Heart right ventricle (tissue), 16 donors: Measurements from ENCODE around the gene IMMP2L. TPM values are rescaled to one million over a fixed set of nuclear protein-coding genes. Genes with fewer than 3 reads are reported as not detected.

Source experiments
- ATAC-seq, 8 donors: fragments of 200-7000 bp; cut with Tn5 transposase; one replicate each; pipeline ENCODE4 v1.9.1; 2020; ENCODE audit warnings: mild to moderate bottlenecking in 8 of 8, moderate library complexity in 8 of 8, moderate number of reproducible peaks in 1 of 8
- DNase-seq, 2 donors: peaks; one replicate each; pipeline ENCODE4 v3.0.0-alpha.2; 2020
- H3K27ac ChIP-seq, 10 donors: fragments of 200-600 bp; sonication (generic) in 2 of 10; one replicate each; pipeline versions ENCODE4 v1.5.0 to v1.8.0; 2020 to 2022; ENCODE audit warnings: mild to moderate bottlenecking in 3 of 10
- H3K27me3 ChIP-seq, 7 donors: fragments of 200-600 bp; one replicate each; pipeline ENCODE4 v1.8.0; 2021 to 2022; ENCODE audit warnings: mild to moderate bottlenecking in 2 of 7
- H3K36me3 ChIP-seq, 9 donors: fragments of 200-600 bp; sonication (generic) in 1 of 9; one replicate each; pipeline versions ENCODE4 v1.5.0 to v1.8.0; 2020 to 2022; ENCODE audit warnings: mild to moderate bottlenecking in 2 of 9
- H3K4me1 ChIP-seq, 9 donors: fragments of 200-600 bp; sonication (generic) in 1 of 9; one replicate each; pipeline versions ENCODE4 v1.5.0 to v1.8.0; 2020 to 2022; ENCODE audit warnings: mild to moderate bottlenecking in 4 of 9
- H3K4me3 ChIP-seq, 10 donors: fragments of 200-600 bp; sonication (generic) in 2 of 10; one replicate each; pipeline versions ENCODE4 v1.5.0 to v1.8.0; 2020 to 2022; ENCODE audit warnings: mild to moderate bottlenecking in 7 of 10, moderate library complexity in 2 of 10
- H3K9me3 ChIP-seq, 11 donors: fragments of 200-600 bp in 10 of 11; sonication (generic) in 2 of 11; one replicate each; pipeline versions ENCODE4 v1.5.0 to v1.8.0; 2013 to 2022; ENCODE audit warnings: mild to moderate bottlenecking in 2 of 11, control low read depth in 1 of 11, moderate library complexity in 1 of 11
- WGBS, 2 donors: extraction: QIAGEN DNeasy Blood & Tissue Kit; methylation state at CpG; one replicate each; pipeline ENCODE4 v1.1.7; 2013; ENCODE audit warnings: inconsistent platforms in 1 of 2; 5-methylcytosine and 5-hydroxymethylcytosine counted together
- intact Hi-C, 10 donors: fragments of 100-400 bp; cut with DNase I; formaldehyde crosslinking; loops; one replicate each; pipeline versions ENCODE4 v1.11.1 to v1.14.2; 2022
- polyA plus RNA-seq, 2 donors: library from polyadenylated mRNA; stranded (reverse); fragments of 200-250 nt; gene quantifications; one replicate each; pipeline ENCODE4 v1.2.3, GENCODE V29; 2013
- total RNA-seq, 10 donors: library from RNA; stranded (reverse); fragmentation: NEBNext Ultra II Directional in 3 of 10; extraction: Animal tissue kit (Norgen Biotek cat#: 25700) in 3 of 10; gene quantifications; one replicate each; pipeline versions ENCODE4 v1.2.1 to v1.2.4, GENCODE V29; 2021 to 2023
- TF ChIP-seq, protein P1 (sequence below), 9 donors: fragments of 200-600 bp; sonication (generic) in 2 of 9; IDR thresholded peaks; one replicate each; pipeline versions ENCODE4 v1.5.0 to v1.8.0; 2021 to 2022; ENCODE audit warnings: antibody characterized with exemption in 9 of 9, mild to moderate bottlenecking in 5 of 9, moderate library complexity in 1 of 9
- donor health status: Arrhythmogenic right ventricular cardiomyopathy.
- donor health status: ischemic (EF 13 %, LVEDD 7.1; RV severe dilation, severe dysfunction).
- donor health status: healthy with polysubstance abuse.
- donor health status: DM: no; HTN: yes; CAD: no.
- donor health status: DM: no; HTN: no; CAD: no.
- donor health status: ischemic (EF 25% LVEDD 6.9; RV normal size, moderate dysfunction).
- donor health status: ischemic (EF 25% LVEDD 5.7; RV mildly dilated, moderate dysfunction).
- donor health status: healthy.
- donor health status: DM: yes; HTN: yes; CAD: no.
- donor health status: Ischemic cardiomyopathy.
- donor health status: ischemic (EF 35%, LVEDD 5.7; RV mildly dilated, moderate dysfunction).
- donor health status: nonischemic (EF 11% LVEDD 7.7; RV severe dilation, severe dysfunction).
- donor health status: DM: yes; HTN: yes; CAD: no.
- donor health status: PGD.
- donor health status: ischemic (EF 29% LVEDD 5.4; RV normal size, mild dysfunction).
- donor health status: nonischemic (EF 23%, LVEDD 6.1; RV moderate dilation, normal function).

IMMP2L gene
- total and polyA plus RNA-seq, 12 donors, result 4.3 to 20.8 (median 17.3) TPM

DNA sequence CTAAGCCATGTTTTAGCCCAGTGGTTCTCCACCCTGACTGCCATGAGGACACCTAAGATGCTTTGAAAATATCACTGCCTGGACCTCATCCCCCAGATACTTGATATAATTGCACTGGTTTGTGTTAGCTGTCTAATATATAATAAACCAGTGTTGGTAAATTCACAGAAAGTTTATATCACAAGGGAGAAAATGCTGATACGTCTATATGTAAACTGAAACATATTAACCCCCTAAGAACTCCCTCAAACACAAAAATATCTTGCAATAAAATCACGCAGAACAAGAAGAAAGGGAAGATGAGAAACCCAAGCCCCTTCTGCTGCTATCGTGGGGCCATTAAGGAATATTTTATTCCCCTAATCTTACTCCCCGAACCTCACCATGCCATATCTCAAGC, 8.2 kb downstream of the IMMP2L start:
- Histone ChIP-seq H3K4me1 (no peaks in the 10 kb centered on the region), H3K36me3 (peaks cover 0 to 70% (median 6%) of the 10 kb centered on the region in 9 donors), H3K27ac (no peak overlapping the region), H3K9me3 (no peaks in the 10 kb centered on the region), H3K27me3 (no peaks in the 10 kb centered on the region), H3K4me3 (no peak overlapping the region)
- ATAC-seq (no peak), DNase-seq (no peak)
- WGBS, 2 donors, result 44 to 70% methylated on average over 4 of the region's 4 CpGs
- intact Hi-C loops, result no loop called here
- TF ChIP-seq, protein P1, sequence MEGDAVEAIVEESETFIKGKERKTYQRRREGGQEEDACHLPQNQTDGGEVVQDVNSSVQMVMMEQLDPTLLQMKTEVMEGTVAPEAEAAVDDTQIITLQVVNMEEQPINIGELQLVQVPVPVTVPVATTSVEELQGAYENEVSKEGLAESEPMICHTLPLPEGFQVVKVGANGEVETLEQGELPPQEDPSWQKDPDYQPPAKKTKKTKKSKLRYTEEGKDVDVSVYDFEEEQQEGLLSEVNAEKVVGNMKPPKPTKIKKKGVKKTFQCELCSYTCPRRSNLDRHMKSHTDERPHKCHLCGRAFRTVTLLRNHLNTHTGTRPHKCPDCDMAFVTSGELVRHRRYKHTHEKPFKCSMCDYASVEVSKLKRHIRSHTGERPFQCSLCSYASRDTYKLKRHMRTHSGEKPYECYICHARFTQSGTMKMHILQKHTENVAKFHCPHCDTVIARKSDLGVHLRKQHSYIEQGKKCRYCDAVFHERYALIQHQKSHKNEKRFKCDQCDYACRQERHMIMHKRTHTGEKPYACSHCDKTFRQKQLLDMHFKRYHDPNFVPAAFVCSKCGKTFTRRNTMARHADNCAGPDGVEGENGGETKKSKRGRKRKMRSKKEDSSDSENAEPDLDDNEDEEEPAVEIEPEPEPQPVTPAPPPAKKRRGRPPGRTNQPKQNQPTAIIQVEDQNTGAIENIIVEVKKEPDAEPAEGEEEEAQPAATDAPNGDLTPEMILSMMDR (IDR thresholded peaks at IDR 0.05), result no peak

DNA sequence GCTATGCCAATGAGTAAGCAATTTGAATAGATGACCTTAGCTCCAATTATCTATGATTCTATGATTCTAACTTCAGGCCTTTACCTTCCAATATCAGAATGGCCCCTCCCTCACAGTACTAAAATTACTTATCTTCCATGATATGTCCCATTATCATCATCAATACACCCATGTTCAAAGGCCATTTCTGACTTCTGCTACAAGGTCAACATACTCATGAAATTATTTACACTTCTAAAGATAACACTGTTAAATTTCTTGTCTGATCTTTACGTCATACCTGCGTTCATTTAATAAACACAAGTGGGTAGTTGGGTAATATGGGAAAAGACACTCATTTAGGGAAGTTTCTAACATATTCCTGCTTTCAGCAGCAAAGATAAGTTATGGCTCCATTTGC, 21.2 kb downstream of the IMMP2L start:
- no peak overlapping the region for H3K4me3 ChIP-seq
- H3K27ac ChIP-seq, result no peak overlapping the region
- H3K36me3 ChIP-seq, result no peaks in the 10 kb centered on the region
- no peak for ATAC-seq
- no peaks in the 10 kb centered on the region for H3K9me3 ChIP-seq
- H3K4me1 ChIP-seq, result peaks cover 0 to 3% (median 0%) of the 10 kb centered on the region in 9 donors
- DNase-seq, result no peak
- TF ChIP-seq, protein P1 (IDR thresholded peaks at IDR 0.05), result no peak
- H3K27me3 ChIP-seq, result no peaks in the 10 kb centered on the region
- 92 to 96% methylated on average over 2 of the region's 2 CpGs for WGBS, 2 donors
- intact Hi-C loops, result no loop called here

DNA sequence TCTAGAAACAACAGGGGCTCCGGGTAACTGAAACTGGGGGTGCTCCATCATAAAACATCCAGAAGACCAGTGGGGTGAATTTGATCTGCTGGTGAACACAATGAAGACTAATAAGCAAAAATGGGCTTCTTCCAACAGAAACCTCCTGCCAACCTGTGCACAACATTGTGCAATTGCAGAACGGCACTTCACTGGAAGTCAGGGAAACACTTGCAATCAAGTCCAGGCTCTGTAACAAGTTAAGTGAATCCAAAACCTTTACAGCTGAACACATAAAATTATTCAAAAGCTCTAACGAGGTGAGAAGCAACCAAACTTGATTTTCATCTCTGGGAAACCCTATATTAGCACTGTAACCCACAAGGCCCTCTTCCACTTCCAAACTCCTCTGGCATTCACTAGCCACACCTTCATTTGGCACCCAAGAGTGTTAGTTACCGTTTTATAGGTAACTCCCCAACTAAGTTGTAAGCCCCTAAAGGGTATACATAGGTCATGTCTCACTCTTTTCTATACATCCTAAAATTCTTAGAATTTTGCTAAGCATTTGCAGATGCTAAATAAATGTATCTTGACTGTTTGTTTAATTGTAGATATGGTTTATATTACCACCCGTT, 22.0 kb downstream of the IMMP2L start:
- Histone ChIP-seq H3K4me3 (no peak overlapping the region), H3K36me3 (no peaks in the 10 kb centered on the region), H3K9me3 (no peaks in the 10 kb centered on the region), H3K4me1 (peaks cover 0 to 5% (median 0%) of the 10 kb centered on the region in 9 donors), H3K27ac (no peak overlapping the region), H3K27me3 (no peaks in the 10 kb centered on the region)
- no peak for ATAC-seq
- WGBS, 2 donors, result 86 to 88% methylated on average over 5 of the region's 5 CpGs
- intact Hi-C loops, result no loop called here
- TF ChIP-seq, protein P1 (IDR thresholded peaks at IDR 0.05), result no peak
- no peak for DNase-seq

DNA sequence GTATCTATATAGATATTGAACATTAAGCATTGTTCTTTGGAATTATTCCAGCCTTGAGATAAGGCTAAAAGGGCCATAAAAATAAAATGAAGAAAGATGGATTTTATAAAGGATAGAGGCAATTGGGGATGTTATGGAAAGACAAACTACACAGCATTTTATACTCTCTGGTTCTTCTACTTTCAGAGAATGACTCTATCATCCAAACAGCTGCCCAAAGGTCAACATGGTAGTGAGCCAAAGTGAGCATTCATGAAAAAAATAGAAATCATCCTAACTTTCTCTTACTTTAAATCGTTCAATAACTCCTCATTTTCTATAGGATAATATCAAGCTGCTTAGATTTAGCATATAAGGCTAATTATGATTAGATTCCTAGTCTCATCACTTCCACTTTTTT, 25.2 kb downstream of the IMMP2L start:
- WGBS, 2 donors, result 75 to 79% methylated on average over 1 of the region's 1 CpG
- Histone ChIP-seq H3K4me1 (peaks cover 5 to 17% (median 12%) of the 10 kb centered on the region in 9 donors), H3K27me3 (no peaks in the 10 kb centered on the region), H3K36me3 (no peaks in the 10 kb centered on the region), H3K4me3 (no peak overlapping the region), H3K9me3 (no peaks in the 10 kb centered on the region), H3K27ac (no peak overlapping the region)
- no peak for ATAC-seq
- no peak for DNase-seq
- TF ChIP-seq, protein P1 (IDR thresholded peaks at IDR 0.05), result no peak
- intact Hi-C loops, result no loop called here
